Smooth muscle cell (in vitro differentiated cells): ENCODE measurements around the gene CCSAP. TPM values are rescaled to one million over a fixed set of nuclear protein-coding genes. Genes with fewer than 3 reads are reported as not detected.

ENCODE experiments used
- DNase-seq: peaks from one replicate; lab custom pipeline; 2025; ENCODE audit not compliant: unreplicated experiment; lab: John Stamatoyannopoulos, UW
- H2AFZ ChIP-seq: fragments of 200-600 bp; sonication (generic); 2 replicates; pipeline ENCODE4 v1.6.0; 2016; ENCODE audit warnings: antibody characterized with exemption, low read depth, mild to moderate bottlenecking
- H3F3A ChIP-seq: fragments of 200-600 bp; sonication (generic); 2 replicates; pipeline ENCODE4 v1.6.0; 2017; ENCODE audit warnings: antibody characterized with exemption, low read depth
- H3K27ac ChIP-seq: fragments of 200-600 bp; sonication (generic); 2 replicates; pipeline ENCODE4 v1.5.1; 2016; ENCODE audit warnings: low read depth, mild to moderate bottlenecking
- H3K27me3 ChIP-seq: fragments of 200-600 bp; sonication (generic); 2 replicates; pipeline ENCODE4 v1.6.1; 2016; ENCODE audit warnings: low read depth, mild to moderate bottlenecking
- H3K36me3 ChIP-seq: fragments of 200-600 bp; sonication (generic); 2 replicates; pipeline ENCODE4 v1.5.1; 2016; ENCODE audit warnings: low read depth
- H3K4me1 ChIP-seq: fragments of 200-600 bp; sonication (generic); 2 replicates; pipeline ENCODE4 v1.5.1; 2016; ENCODE audit warnings: low read depth
- H3K4me2 ChIP-seq: fragments of 200-600 bp; sonication (generic); 2 replicates; pipeline ENCODE4 v1.6.0; 2016; ENCODE audit warnings: mild to moderate bottlenecking
- H3K4me3 ChIP-seq: fragments of 200-600 bp; sonication (generic); 2 replicates; pipeline ENCODE4 v1.5.1; 2016; ENCODE audit warnings: mild to moderate bottlenecking
- H3K79me2 ChIP-seq: fragments of 200-600 bp; sonication (generic); 2 replicates; pipeline ENCODE4 v1.6.0; 2016; ENCODE audit warnings: low read depth, mild to moderate bottlenecking
- H3K9ac ChIP-seq: fragments of 200-600 bp; sonication (generic); 2 replicates; pipeline ENCODE4 v1.6.0; 2016; ENCODE audit warnings: low read depth
- H3K9me3 ChIP-seq: fragments of 200-600 bp; sonication (generic); replicated peaks from 2 replicates; pipeline ENCODE4 v1.5.1; 2016; ENCODE audit warnings: low read depth
- H4K20me1 ChIP-seq: fragments of 200-600 bp; sonication (generic); 2 replicates; pipeline ENCODE4 v1.6.0; 2016; ENCODE audit warnings: low read depth
- WGBS: methylation state at CpG from one replicate; pipeline ENCODE4 v1.1.7; 2016; ENCODE audit warnings: low lambda C conversion rate; 5-methylcytosine and 5-hydroxymethylcytosine counted together
- polyA plus RNA-seq: library from polyadenylated mRNA; unstranded; fragments of >200 nt; fragmentation: Nextera tagmentation; extraction: Ambion mirVana; gene quantifications from 2 replicates; pipeline ENCODE4 v1.2.1, GENCODE V29; 2016
- total RNA-seq: library from RNA; depleted of rRNA; stranded (reverse); fragments of >200 nt; gene quantifications from 2 replicates; pipeline ENCODE4 v1.2.3, GENCODE V29; 2014
- TF ChIP-seq, protein P1 (sequence below): fragments of 200-600 bp; sonication (generic); IDR thresholded peaks from 2 replicates; pipeline ENCODE4 v1.5.1; 2017; ENCODE audit warnings: borderline replicate concordance, mild to moderate bottlenecking, antibody characterized with exemption; ENCODE audit not compliant: insufficient read depth, poor library complexity, severe bottlenecking

Gene CCSAP
- total and polyA plus RNA-seq, 2 experiments from 2014 or later: 2.5 to 12.0 TPM

DNA sequence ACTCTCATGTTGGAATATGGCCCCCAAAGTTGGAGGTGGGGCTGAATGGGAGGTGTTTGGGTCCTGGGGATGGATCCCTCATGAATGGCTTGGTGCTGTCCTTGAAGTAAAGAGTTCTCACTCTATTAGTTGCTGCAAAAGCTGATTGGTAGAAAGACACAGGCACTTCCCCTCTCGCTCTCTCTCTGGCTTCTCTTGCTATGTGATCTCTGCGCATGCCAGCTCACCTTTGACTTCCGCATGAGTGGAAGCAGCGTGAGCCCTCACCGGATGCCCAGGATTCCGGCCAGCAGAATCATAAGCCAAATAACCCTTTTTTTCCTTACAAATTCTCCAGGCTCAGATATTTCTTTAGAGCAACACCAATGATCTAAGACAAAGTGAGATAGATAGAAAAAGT is 20.9 kb upstream of the CCSAP start:
- 74% methylated on average over 6 of the region's 6 CpGs for WGBS
- Histone ChIP-seq H3F3A (no peaks in the 10 kb centered on the region), H3K4me2 (no peak overlapping the region), H3K27ac (no peak overlapping the region), H3K36me3 (no peaks in the 10 kb centered on the region), H4K20me1 (no peaks in the 10 kb centered on the region), H3K27me3 (peaks cover 17% of the 10 kb centered on the region), H3K9ac (no peak overlapping the region), H3K4me3 (no peak overlapping the region), H3K4me1 (no peaks in the 10 kb centered on the region), H3K9me3 (no peaks in the 10 kb centered on the region), H3K79me2 (no peaks in the 10 kb centered on the region), H2AFZ (no peak overlapping the region)
- TF ChIP-seq, protein P1, sequence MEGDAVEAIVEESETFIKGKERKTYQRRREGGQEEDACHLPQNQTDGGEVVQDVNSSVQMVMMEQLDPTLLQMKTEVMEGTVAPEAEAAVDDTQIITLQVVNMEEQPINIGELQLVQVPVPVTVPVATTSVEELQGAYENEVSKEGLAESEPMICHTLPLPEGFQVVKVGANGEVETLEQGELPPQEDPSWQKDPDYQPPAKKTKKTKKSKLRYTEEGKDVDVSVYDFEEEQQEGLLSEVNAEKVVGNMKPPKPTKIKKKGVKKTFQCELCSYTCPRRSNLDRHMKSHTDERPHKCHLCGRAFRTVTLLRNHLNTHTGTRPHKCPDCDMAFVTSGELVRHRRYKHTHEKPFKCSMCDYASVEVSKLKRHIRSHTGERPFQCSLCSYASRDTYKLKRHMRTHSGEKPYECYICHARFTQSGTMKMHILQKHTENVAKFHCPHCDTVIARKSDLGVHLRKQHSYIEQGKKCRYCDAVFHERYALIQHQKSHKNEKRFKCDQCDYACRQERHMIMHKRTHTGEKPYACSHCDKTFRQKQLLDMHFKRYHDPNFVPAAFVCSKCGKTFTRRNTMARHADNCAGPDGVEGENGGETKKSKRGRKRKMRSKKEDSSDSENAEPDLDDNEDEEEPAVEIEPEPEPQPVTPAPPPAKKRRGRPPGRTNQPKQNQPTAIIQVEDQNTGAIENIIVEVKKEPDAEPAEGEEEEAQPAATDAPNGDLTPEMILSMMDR: no peak
- no peak for DNase-seq

DNA sequence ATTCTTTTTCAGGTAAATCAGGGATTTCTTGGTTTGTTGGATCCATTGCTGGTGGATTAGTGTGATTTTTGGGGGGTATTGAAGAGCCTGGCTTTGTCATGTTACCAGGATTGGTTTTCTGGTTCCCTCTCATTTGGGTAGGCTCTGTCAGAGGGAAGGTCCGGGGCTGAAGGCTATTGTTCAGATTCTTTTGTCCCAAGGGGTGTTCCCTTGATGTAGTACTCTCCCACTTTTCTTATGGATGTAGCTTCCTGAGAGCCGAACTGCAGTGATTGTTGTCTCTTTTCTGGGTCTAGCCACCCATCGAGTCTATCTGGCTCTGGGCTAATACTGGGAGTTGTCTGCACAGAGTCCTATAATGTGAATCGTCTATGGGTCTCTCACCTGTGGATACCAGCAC is 17.6 kb upstream of the CCSAP start:
- Histone ChIP-seq H4K20me1 (no peaks in the 10 kb centered on the region), H3K9ac (no peak overlapping the region), H3K27me3 (peaks cover 17% of the 10 kb centered on the region), H3K4me2 (no peak overlapping the region), H3K4me1 (no peaks in the 10 kb centered on the region), H3K27ac (no peak overlapping the region), H3K9me3 (no peaks in the 10 kb centered on the region), H3K79me2 (no peaks in the 10 kb centered on the region), H2AFZ (no peak overlapping the region), H3F3A (no peaks in the 10 kb centered on the region), H3K4me3 (no peak overlapping the region), H3K36me3 (no peaks in the 10 kb centered on the region)
- WGBS: 54% methylated on average over 4 of the region's 4 CpGs
- TF ChIP-seq, protein P1: no peak
- DNase-seq: no peak

DNA sequence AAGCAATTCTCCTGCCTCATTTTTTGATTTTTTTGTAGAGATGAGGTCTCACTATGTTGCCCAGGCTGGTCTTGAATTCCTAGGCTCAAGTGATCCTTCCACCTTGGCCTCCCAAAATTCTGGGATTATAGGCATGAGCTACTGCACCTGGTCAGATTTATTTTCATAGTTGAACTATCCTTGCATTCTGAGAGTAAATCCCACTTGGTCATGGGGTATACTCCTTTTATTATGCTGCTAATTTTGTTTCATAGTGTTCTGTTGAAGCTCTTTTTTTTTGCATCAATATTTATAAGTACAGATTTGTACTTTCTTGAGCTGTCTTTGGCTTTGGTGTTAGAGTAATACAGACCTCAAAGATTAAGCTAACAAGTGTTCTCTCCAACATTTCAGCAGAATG is 12.8 kb upstream of the CCSAP start:
- H4K20me1 ChIP-seq: no peaks in the 10 kb centered on the region
- no peak overlapping the region for H3K4me2 ChIP-seq
- no peaks in the 10 kb centered on the region for H3K4me1 ChIP-seq
- no peaks in the 10 kb centered on the region for H3F3A ChIP-seq
- TF ChIP-seq, protein P1: no peak
- no peaks in the 10 kb centered on the region for H3K36me3 ChIP-seq
- H3K27me3 ChIP-seq: peaks cover 10% of the 10 kb centered on the region
- H3K79me2 ChIP-seq: no peaks in the 10 kb centered on the region
- no peak overlapping the region for H2AFZ ChIP-seq
- H3K9ac ChIP-seq: no peak overlapping the region
- no peak for DNase-seq
- H3K9me3 ChIP-seq: no peaks in the 10 kb centered on the region
- H3K4me3 ChIP-seq: no peak overlapping the region
- no peak overlapping the region for H3K27ac ChIP-seq

DNA sequence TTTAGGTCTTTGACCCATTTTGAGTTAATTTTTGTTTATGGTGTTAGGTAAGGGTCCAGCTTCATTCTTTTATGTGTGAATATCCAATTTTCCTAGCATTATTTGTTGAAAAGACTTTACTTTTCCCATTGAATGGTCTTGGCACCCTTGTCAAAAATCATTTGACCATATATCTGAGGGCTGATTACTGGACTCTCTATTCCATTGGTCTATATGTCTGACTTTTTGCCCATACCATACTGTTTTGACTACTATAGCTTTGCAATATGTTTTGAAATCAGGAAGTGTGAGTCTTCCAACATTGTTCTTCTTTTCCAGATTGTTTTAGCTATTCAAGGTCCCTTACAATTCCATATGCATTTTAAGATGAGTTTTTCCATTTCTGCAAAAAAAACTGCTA is 11.4 kb upstream of the CCSAP start:
- no peaks in the 10 kb centered on the region for H3K27me3 ChIP-seq
- H3K9me3 ChIP-seq: no peaks in the 10 kb centered on the region
- no peak for DNase-seq
- H3K36me3 ChIP-seq: no peaks in the 10 kb centered on the region
- no peak overlapping the region for H3K9ac ChIP-seq
- TF ChIP-seq, protein P1: no peak
- H3K4me3 ChIP-seq: no peak overlapping the region
- no peak overlapping the region for H3K4me2 ChIP-seq
- no peaks in the 10 kb centered on the region for H3K4me1 ChIP-seq
- no peaks in the 10 kb centered on the region for H3K79me2 ChIP-seq
- H4K20me1 ChIP-seq: no peaks in the 10 kb centered on the region
- H3K27ac ChIP-seq: no peak overlapping the region
- H2AFZ ChIP-seq: no peak overlapping the region
- H3F3A ChIP-seq: no peaks in the 10 kb centered on the region
